Fibroblast of the aortic adventitia (primary cell): Measurements from ENCODE around the gene PDLIM1. TPM values are rescaled to one million over a fixed set of nuclear protein-coding genes. Genes with fewer than 3 reads are reported as not detected.
"Not testable (repeated sequence)": the region's sequence is repeated elsewhere in the genome, so short reads cannot be mapped to it uniquely, and the experiment has no call there.

Source experiments
- DNase-seq: peaks from one replicate; pipeline ENCODE4 v3.0.0-alpha.2; 2010; ENCODE audit warnings: low read depth
- H3K4me3 ChIP-seq: 2 replicates; pipeline ENCODE4 v1.5.1; 2011; ENCODE audit warnings: low read depth, mild to moderate bottlenecking, control low read depth, low read length, moderate library complexity
- total RNA-seq: library from RNA; depleted of rRNA; stranded (reverse); fragments of >200 nt; gene quantifications from 2 replicates; pipeline ENCODE4 v1.2.3, GENCODE V29; 2012; ENCODE audit warnings: low replicate concordance
- TF ChIP-seq, protein P1 (sequence below): IDR thresholded peaks from 2 replicates; pipeline ENCODE4 v1.5.1; 2011; ENCODE audit warnings: mild to moderate bottlenecking, low read length, control low read depth, inconsistent platforms; ENCODE audit not compliant: insufficient read depth

PDLIM1 gene
- total RNA-seq, 1 donor, result 13.5 TPM

DNA sequence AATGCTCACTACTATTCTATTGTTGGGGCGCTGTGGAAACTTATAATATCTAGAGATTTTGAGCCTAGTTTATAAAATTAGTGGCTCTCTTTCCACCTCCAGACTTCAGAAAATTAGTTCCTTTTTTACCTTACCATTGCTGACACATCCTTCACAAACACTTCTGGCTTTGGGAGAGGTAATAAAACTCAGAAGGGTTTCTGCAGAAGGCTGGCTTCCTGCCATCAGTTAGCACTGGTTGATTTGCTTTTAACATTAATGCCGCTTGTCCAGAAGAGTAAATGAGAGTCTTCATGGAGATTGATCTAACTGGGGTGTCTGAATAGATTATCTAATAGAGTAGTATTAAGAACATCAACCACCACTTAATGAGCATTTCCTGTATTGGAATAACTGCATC, 76.4 kb downstream of the PDLIM1 start:
- no peak overlapping the region for H3K4me3 ChIP-seq
- DNase-seq, result no peak

DNA sequence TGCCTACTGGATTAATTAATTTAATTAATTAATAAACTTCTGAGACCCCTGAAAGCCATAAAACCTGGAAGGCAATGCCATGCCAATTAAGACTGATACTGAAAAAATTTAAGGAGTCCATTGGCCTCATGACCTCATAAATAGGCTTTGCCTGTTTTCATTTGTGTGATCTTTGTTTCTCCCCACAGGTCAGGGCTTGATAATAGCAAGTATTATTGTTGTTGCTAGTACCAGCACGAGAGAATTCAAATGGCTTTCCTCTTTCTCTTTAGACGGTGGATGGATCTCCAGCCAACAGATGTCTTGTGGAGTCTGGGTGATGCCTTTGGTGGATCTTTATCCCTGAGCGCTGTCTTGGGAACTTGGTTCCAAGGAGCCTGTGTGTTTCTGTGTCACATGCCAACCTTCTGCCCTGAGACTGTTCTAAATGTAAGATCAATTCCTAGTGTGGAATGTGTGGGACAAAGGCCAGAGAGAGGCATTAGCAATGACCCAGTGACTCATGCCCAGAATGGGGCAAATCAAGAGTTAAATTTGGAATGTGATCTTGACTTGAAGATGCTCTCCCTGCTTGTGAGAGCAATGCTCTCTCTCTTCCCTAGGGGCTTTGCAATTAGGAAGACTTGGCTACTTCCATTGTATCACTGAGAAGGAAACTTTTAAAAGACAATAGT, 79.1 kb downstream of the PDLIM1 start:
- TF ChIP-seq, protein P1, sequence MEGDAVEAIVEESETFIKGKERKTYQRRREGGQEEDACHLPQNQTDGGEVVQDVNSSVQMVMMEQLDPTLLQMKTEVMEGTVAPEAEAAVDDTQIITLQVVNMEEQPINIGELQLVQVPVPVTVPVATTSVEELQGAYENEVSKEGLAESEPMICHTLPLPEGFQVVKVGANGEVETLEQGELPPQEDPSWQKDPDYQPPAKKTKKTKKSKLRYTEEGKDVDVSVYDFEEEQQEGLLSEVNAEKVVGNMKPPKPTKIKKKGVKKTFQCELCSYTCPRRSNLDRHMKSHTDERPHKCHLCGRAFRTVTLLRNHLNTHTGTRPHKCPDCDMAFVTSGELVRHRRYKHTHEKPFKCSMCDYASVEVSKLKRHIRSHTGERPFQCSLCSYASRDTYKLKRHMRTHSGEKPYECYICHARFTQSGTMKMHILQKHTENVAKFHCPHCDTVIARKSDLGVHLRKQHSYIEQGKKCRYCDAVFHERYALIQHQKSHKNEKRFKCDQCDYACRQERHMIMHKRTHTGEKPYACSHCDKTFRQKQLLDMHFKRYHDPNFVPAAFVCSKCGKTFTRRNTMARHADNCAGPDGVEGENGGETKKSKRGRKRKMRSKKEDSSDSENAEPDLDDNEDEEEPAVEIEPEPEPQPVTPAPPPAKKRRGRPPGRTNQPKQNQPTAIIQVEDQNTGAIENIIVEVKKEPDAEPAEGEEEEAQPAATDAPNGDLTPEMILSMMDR, result no peak
- H3K4me3 ChIP-seq, result no peak overlapping the region
- DNase-seq, result no peak

More for the DNA sequence above, 76.4 kb downstream of the PDLIM1 start:
- TF ChIP-seq, protein P1, result no peak

DNA sequence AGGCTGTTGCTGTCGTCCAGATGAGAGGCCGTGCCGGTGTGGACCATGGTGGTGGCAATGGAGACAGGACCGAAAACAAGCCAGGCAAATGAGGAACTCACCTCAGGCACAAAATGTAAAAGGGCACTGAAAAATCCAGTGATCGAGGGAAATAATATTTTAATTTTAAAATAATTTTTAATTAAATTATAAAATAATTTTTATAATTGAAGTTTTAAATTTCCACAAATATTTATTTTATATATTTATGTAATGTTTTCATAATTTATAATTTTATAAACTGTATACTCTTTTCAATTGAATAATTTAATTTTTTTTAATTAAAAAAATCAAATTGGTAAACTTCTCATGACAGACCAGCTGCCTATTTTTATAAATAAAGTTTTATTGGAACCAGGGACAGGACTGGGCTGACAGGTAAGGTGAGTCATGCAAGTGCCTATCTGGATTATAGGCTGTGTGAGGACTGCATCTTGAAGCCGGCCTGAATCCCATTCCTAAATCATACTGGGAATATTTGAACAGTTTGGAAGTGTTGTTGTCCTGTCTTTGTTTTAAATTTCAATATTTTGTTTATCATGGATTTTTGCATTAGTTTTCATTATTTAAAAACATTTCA, 81.2 kb downstream of the PDLIM1 start:
- TF ChIP-seq, protein P1, result no peak
- no peak overlapping the region for H3K4me3 ChIP-seq
- no peak for DNase-seq

DNA sequence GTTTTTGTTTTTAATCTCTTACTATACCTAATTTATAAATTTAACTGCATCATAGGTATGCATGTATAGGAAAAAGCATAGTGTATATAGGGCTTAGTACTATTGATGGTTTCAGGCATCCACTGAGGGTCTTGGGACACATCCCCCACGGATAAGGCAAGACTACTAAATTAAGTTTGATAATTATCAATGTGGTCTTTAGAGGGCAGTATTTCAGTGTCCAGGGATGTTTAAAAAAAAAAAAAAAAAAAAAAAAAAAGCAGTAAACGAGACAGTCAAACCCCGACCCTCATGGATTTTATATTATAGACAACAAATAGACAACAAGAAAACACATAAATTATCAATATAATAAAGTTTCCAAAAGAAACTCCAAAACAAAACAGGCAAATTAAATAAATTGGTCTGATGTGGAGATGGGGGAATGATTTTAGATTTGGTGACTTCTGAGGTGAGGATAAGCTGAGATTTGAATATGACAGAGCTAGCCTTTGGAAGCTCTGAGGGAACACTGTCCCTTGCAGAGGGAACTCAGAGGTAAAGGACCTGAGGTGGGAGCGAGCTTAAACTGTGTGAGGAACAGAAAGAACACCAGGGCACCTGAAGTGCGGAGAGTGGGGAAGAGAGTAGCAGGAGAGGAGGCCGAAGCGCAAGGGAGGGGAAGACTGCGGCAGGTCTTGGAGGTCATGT, 82.0 kb downstream of the PDLIM1 start:
- no peak overlapping the region for H3K4me3 ChIP-seq
- TF ChIP-seq, protein P1, result peak; percentile 38
- peak; percentile 35 for DNase-seq

DNA sequence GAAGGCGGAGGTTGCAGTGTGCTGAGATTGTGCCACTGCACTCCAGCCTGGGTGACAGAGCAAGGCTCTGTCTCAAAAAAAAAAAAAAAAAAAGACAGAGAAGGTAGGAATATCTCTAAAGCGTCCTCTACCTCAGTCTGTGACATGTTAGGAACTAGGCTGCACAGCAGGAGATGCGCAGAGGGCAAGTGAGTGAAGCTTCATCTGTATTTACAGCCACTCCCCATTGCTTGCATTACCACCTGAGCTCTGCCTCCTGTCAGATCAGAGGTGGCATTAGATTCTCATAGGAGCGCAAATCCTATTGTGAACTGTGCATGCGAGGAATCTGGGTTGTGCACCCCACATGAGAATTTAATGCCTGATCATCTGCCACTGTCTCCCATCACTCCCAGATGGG, 87.9 kb downstream of the PDLIM1 start:
- DNase-seq, H3K4me3 ChIP-seq: not testable (repeated sequence)

DNA sequence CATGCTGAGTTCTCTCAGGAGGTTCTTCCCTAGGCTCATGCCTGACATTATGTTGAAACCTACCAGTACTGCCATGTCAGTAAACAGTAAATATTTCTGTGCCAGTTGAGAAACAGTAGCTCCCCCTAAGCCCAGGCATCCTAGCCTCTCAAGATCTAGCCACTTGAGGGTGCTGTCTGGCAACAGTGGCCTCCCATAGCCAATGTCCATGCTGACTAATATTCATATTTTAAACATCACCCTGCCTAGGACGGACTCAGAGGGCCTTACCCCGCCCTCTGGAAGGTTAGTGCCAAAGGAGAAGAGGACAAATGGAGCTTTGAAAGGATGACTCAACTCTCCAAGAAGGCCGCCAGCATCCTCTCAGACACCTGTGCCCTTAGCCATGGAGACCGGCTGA, 89.1 kb downstream of the PDLIM1 start:
- DNase-seq, result peak; percentile 20
- no peak overlapping the region for H3K4me3 ChIP-seq
- TF ChIP-seq, protein P1, result peak; percentile 34

DNA sequence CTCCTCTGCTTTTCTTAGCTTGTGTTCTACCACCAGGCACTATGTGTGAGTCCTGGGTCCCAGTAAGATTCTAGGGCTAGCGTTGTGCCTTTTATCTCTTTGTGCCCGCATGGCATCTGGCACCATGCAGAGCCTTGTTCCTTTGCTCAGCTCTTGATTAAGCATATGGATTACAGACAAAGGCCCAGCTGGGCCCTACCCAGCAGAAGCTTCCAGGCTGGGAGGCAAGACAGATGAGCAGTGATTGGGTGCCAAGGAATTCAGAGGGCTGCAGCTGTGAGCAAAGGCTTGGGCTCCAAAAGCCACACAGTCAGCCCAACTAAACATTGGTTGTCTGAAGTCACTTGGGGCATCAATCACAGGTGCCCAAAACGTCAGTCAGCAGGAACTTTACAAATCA, 94.8 kb downstream of the PDLIM1 start:
- TF ChIP-seq, protein P1, result no peak
- no peak for DNase-seq
- no peak overlapping the region for H3K4me3 ChIP-seq
